Erythroblast (primary cell): ENCODE measurements around the gene GOLGA6L9.
"Not testable (repeated sequence)": the region's sequence is repeated elsewhere in the genome, so short reads cannot be mapped to it uniquely, and the experiment has no call there.

Source experiments
- DNase-seq, 2 experiments: peaks; one replicate each; lab custom pipeline; 2025; lab: John Stamatoyannopoulos, UW
- GATA1 ChIP-seq: IDR thresholded peaks from 2 replicates; pipeline ENCODE4 v1.6.1; 2011; ENCODE audit warnings: low read depth, mild to moderate bottlenecking, control low read depth, low read length, moderate library complexity
- POLR2A ChIP-seq: IDR thresholded peaks from 2 replicates; pipeline ENCODE4 v1.6.1; 2011; ENCODE audit warnings: mild to moderate bottlenecking, low read length

Gene GOLGA6L9

GRCh38 chr15:82429693-82430092 lies at the start of gene GOLGA6L9:
Gene GOLGA6L9, plus strand, starts transcription at chr15:82429816. Its CDS starts 264 bp downstream, at chr15:82430080.
- DNase-seq: not testable (repeated sequence)

GRCh38 chr15:82381330-82381955 lies 48.2 kb upstream of the GOLGA6L9 start:
- DNase-seq: not testable (repeated sequence)

GRCh38 chr15:82387209-82387608 lies 42.4 kb upstream of the GOLGA6L9 start:
- not testable (repeated sequence) for DNase-seq

- not testable (repeated sequence) for DNase-seq
These were observed 39.5 kb upstream of the GOLGA6L9 start for GRCh38 chr15:82390152-82390551.

GRCh38 chr15:82392077-82392476 lies 37.5 kb upstream of the GOLGA6L9 start:
- peak; percentile 22 to 23 for DNase-seq

GRCh38 chr15:82393671-82394070 lies 35.9 kb upstream of the GOLGA6L9 start:
- no peak for TF ChIP-seq POLR2A
- TF ChIP-seq GATA1: no peak
- no peak for DNase-seq

- DNase-seq: not testable (repeated sequence)
These were observed 33.8 kb upstream of the GOLGA6L9 start for GRCh38 chr15:82395788-82396187.

GRCh38 chr15:82397817-82398216 lies 31.8 kb upstream of the GOLGA6L9 start:
- TF ChIP-seq GATA1: no peak
- no peak for TF ChIP-seq POLR2A
- no peak for DNase-seq

- TF ChIP-seq POLR2A (no peak), GATA1 (no peak)
These were observed 30.8 kb upstream of the GOLGA6L9 start for GRCh38 chr15:82398785-82399184.

GRCh38 chr15:82399366-82400103 lies 30.1 kb upstream of the GOLGA6L9 start:
- not testable (repeated sequence) for DNase-seq

More at GRCh38 chr15:82398785-82399184, 30.8 kb upstream of the GOLGA6L9 start:
- DNase-seq: no peak

- not testable (repeated sequence) for DNase-seq
These were observed 27.7 kb upstream of the GOLGA6L9 start for GRCh38 chr15:82401918-82402317.

- DNase-seq: not testable (repeated sequence)
These were observed 27.3 kb upstream of the GOLGA6L9 start for GRCh38 chr15:82402341-82402740.

- DNase-seq: peak; percentile 27 to 39
These were observed 23.4 kb upstream of the GOLGA6L9 start for GRCh38 chr15:82406211-82406610.

GRCh38 chr15:82410306-82410705 lies 19.3 kb upstream of the GOLGA6L9 start:
- DNase-seq: not testable (repeated sequence)

GRCh38 chr15:82411595-82411994 lies 18.0 kb upstream of the GOLGA6L9 start:
- peak in 1 of 2 experiments; percentile 41 for DNase-seq

- DNase-seq: not testable (repeated sequence)
These were observed 15.0 kb upstream of the GOLGA6L9 start for GRCh38 chr15:82414525-82415191.

- DNase-seq: not testable (repeated sequence)
These were observed 9.1 kb upstream of the GOLGA6L9 start for GRCh38 chr15:82420516-82420915.

GRCh38 chr15:82420966-82421365 lies 8.7 kb upstream of the GOLGA6L9 start:
- DNase-seq: not testable (repeated sequence)

GRCh38 chr15:82427117-82427516 lies 2.5 kb upstream of the GOLGA6L9 start:
- not testable (repeated sequence) for DNase-seq

GRCh38 chr15:82445420-82445819 lies 15.8 kb downstream of the GOLGA6L9 start:
- DNase-seq: not testable (repeated sequence)

GRCh38 chr15:82457336-82457735 lies 27.7 kb downstream of the GOLGA6L9 start:
- not testable (repeated sequence) for DNase-seq

- DNase-seq: not testable (repeated sequence)
These were observed 36.0 kb downstream of the GOLGA6L9 start for GRCh38 chr15:82465629-82466028.
